ENCODE measurements around the gene BRWD1.

DNA sequence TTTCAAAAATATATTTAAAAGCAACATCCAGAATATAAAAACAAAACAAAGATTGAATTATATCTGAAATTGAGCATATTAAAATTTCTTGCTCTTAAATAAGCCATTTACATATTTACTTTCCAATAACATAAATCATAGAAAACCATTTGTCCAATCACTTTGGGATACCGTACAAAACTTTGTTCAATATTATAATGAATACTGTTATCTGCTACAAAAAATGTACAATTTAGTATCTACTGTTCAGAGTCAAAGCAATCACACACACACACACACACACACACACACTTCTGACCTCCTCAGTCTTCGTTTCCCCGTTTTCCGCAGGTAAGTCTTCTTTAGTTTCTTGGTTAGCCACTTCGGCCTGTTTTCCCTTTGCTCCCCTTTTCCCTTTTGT, 31.4 kb upstream of the BRWD1 start:
- TF ChIP-seq, protein P1, sequence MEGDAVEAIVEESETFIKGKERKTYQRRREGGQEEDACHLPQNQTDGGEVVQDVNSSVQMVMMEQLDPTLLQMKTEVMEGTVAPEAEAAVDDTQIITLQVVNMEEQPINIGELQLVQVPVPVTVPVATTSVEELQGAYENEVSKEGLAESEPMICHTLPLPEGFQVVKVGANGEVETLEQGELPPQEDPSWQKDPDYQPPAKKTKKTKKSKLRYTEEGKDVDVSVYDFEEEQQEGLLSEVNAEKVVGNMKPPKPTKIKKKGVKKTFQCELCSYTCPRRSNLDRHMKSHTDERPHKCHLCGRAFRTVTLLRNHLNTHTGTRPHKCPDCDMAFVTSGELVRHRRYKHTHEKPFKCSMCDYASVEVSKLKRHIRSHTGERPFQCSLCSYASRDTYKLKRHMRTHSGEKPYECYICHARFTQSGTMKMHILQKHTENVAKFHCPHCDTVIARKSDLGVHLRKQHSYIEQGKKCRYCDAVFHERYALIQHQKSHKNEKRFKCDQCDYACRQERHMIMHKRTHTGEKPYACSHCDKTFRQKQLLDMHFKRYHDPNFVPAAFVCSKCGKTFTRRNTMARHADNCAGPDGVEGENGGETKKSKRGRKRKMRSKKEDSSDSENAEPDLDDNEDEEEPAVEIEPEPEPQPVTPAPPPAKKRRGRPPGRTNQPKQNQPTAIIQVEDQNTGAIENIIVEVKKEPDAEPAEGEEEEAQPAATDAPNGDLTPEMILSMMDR (IDR thresholded peaks at IDR 0.05; ENCODE audit: low read length), result no peak
- TF ChIP-seq EZH2 (IDR thresholded peaks at IDR 0.05; ENCODE audit: borderline replicate concordance, low read length), result no peak

Measured in OCI-LY1 (cell line).